CD4-positive, alpha-beta T cell (primary cell): ENCODE measurements around the gene PLCD1. TPM values are rescaled to one million over a fixed set of nuclear protein-coding genes. Genes with fewer than 3 reads are reported as not detected.

Experiments used
- ATAC-seq: fragments of 200-7000 bp; cut with Tn5 transposase; one replicate; pipeline ENCODE4 v1.10.0; 2022; ENCODE audit warnings: mild to moderate bottlenecking; ENCODE audit not compliant: poor library complexity
- CTCF ChIA-PET: fragments of 350-600 bp; sonication (Branson Sonifier 250); formaldehyde crosslinking; loops from one replicate; lab custom pipeline; 2021; ENCODE audit warnings: antibody characterized with exemption, inconsistent platforms; lab: Charles Lee
- POLR2A ChIA-PET: fragments of 350-600 bp; sonication (Branson Sonifier 250); formaldehyde crosslinking; loops from one replicate; lab custom pipeline; 2021; ENCODE audit warnings: antibody characterized with exemption, inconsistent platforms; lab: Charles Lee
- DNase-seq, 14 experiments: peaks; one replicate each; pipeline ENCODE4 v3.0.0-alpha.2; 2013 to 2020; ENCODE audit warnings: mixed read lengths in 2 of 14
- H3K27ac ChIP-seq, 2 donors: one replicate each; pipeline versions ENCODE4 v1.5.1 to v1.7.0; 2013; ENCODE audit warnings: low read length in 2 of 2, low read depth in 1 of 2, mild to moderate bottlenecking in 1 of 2
- H3K27me3 ChIP-seq, 2 experiments: 1 replicate in 1 of 2; 2 replicates in 1 of 2; pipeline versions ENCODE4 v1.6.1 to v1.7.0; 2013; ENCODE audit warnings: low read length in 2 of 2, control low read depth in 1 of 2, mild to moderate bottlenecking in 1 of 2, moderate library complexity in 1 of 2; ENCODE audit not compliant: insufficient read depth in 2 of 2, control insufficient read depth in 1 of 2
- H3K36me3 ChIP-seq: one replicate; pipeline ENCODE4 v1.6.1; 2013; ENCODE audit warnings: low read length, control low read depth; ENCODE audit not compliant: insufficient read depth
- H3K4me1 ChIP-seq: one replicate; pipeline ENCODE4 v1.6.1; 2013; ENCODE audit warnings: low read length, control low read depth; ENCODE audit not compliant: insufficient read depth
- H3K4me3 ChIP-seq: one replicate; pipeline ENCODE4 v1.5.1; 2013; ENCODE audit warnings: mild to moderate bottlenecking, low read length, moderate library complexity
- H3K9me3 ChIP-seq, 2 experiments: 1 replicate in 1 of 2; 2 replicates in 1 of 2; pipeline versions ENCODE4 v1.6.1 to v1.7.0; 2013; ENCODE audit warnings: low read length in 2 of 2, mild to moderate bottlenecking in 2 of 2, control low read depth in 1 of 2, moderate library complexity in 1 of 2; ENCODE audit not compliant: control insufficient read depth in 1 of 2, insufficient read depth in 1 of 2
- H3K27ac Mint-ChIP-seq: one replicate; pipeline ENCODE4 v1.8.0; 2020; ENCODE audit warnings: mixed read lengths
- H3K27me3 Mint-ChIP-seq: one replicate; pipeline ENCODE4 v1.8.0; 2021; ENCODE audit warnings: mixed read lengths
- H3K36me3 Mint-ChIP-seq: one replicate; pipeline ENCODE4 v1.8.0; 2021; ENCODE audit warnings: low read depth, mixed read lengths
- H3K4me1 Mint-ChIP-seq: one replicate; pipeline ENCODE4 v1.8.0; 2021; ENCODE audit warnings: low read depth, mixed read lengths
- H3K4me3 Mint-ChIP-seq: one replicate; pipeline ENCODE4 v1.8.0; 2020; ENCODE audit warnings: mild to moderate bottlenecking, mixed read lengths
- H3K9me3 Mint-ChIP-seq: one replicate; pipeline ENCODE4 v1.8.0; 2020; ENCODE audit warnings: mixed read lengths
- intact Hi-C, 2 experiments: fragments of 100-400 bp; cut with DNase I in 1 of 2; cut with micrococcal nuclease in 1 of 2; formaldehyde crosslinking; loops; one replicate each; pipeline versions ENCODE4 v1.15.1 to v1.9.0; 2023 to 2025; cut with DNase I, micrococcal nuclease
- total RNA-seq, 174 experiments: library from RNA in 2 of 174; stranded (reverse) in 2 of 174; gene quantifications; one replicate each; pipeline ENCODE4 v1.2.3 and lab custom pipeline; 2021 to 2026
- TF ChIP-seq, protein P1 (sequence below): fragments of 200-600 bp; IDR thresholded peaks from one replicate; pipeline ENCODE4 v1.8.0; 2022; ENCODE audit warnings: antibody characterized with exemption, mild to moderate bottlenecking

PLCD1 gene
- total RNA-seq, 2 experiments from 2014 or later: 67.0 to 69.8 TPM

DNA sequence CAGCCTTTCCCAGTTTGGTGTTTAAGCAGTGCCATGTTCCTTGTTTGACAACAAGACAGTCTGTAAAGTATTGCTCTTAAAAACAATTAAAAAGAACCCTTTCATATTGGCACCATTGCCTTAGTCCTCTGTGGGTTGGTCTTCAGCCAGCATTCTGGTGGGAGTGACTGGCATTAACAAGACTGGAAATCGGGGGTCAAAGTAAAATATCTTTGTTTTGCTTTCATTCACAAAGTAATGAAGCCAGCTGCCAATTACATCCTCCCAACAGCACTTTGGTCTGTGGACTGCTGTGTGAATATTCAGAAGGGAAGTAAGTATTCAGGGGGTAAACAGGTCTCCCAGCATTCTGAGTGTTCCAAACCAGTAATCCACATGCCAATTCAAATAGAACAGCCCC lies 47.1 kb downstream of the PLCD1 start:
- ChIA-PET CTCF (no interaction called here), POLR2A (no interaction called here)
- H3K9me3 Mint-ChIP-seq: no peaks in the 10 kb centered on the region
- no peak for ATAC-seq
- no peaks in the 10 kb centered on the region for H3K36me3 Mint-ChIP-seq
- Histone ChIP-seq H3K4me1 (peaks cover under 1% of the 10 kb centered on the region), H3K27ac (no peak overlapping the region), H3K27me3 (no peaks in the 10 kb centered on the region), H3K4me3 (no peak overlapping the region), H3K9me3 (no peaks in the 10 kb centered on the region), H3K36me3 (no peaks in the 10 kb centered on the region)
- intact Hi-C loops: no loop called here
- DNase-seq: no peak
- no peaks in the 10 kb centered on the region for H3K27me3 Mint-ChIP-seq
- TF ChIP-seq, protein P1, sequence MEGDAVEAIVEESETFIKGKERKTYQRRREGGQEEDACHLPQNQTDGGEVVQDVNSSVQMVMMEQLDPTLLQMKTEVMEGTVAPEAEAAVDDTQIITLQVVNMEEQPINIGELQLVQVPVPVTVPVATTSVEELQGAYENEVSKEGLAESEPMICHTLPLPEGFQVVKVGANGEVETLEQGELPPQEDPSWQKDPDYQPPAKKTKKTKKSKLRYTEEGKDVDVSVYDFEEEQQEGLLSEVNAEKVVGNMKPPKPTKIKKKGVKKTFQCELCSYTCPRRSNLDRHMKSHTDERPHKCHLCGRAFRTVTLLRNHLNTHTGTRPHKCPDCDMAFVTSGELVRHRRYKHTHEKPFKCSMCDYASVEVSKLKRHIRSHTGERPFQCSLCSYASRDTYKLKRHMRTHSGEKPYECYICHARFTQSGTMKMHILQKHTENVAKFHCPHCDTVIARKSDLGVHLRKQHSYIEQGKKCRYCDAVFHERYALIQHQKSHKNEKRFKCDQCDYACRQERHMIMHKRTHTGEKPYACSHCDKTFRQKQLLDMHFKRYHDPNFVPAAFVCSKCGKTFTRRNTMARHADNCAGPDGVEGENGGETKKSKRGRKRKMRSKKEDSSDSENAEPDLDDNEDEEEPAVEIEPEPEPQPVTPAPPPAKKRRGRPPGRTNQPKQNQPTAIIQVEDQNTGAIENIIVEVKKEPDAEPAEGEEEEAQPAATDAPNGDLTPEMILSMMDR: no peak
- no peak overlapping the region for H3K27ac Mint-ChIP-seq
- no peaks in the 10 kb centered on the region for H3K4me1 Mint-ChIP-seq
- no peak overlapping the region for H3K4me3 Mint-ChIP-seq

DNA sequence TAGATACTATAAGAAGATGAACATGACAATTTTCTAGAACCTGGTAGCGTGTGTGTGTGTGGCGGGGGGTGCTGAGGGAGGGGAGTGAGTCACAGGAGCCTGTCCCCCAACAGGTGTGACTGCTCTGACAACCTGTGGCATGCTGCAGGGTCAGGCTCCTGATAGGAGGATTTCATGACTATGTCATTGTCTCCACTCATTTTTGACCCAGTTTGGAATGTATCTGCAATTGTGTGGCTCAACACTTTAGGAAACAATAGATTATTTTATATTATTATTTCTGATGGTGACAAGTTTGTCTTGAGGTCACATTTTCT lies 48.1 kb downstream of the PLCD1 start:
- Mint-ChIP-seq H3K27ac (no peak overlapping the region), H3K36me3 (no peaks in the 10 kb centered on the region), H3K9me3 (no peaks in the 10 kb centered on the region), H3K4me1 (no peaks in the 10 kb centered on the region), H3K27me3 (no peaks in the 10 kb centered on the region), H3K4me3 (no peak overlapping the region)
- intact Hi-C loops: no loop called here
- ChIA-PET POLR2A (no interaction called here), CTCF (interaction anchor here (1.2 to 2.2 kb wide), 2 partner anchors 16 to 498 kb away, joined by 3 to 4 read pairs; no protein-coding TSS in a partner anchor)
- H3K9me3 ChIP-seq: no peaks in the 10 kb centered on the region
- no peak for DNase-seq
- no peak overlapping the region for H3K27ac ChIP-seq
- no peaks in the 10 kb centered on the region for H3K27me3 ChIP-seq
- no peaks in the 10 kb centered on the region for H3K4me1 ChIP-seq
- ATAC-seq: no peak
- TF ChIP-seq, protein P1: no peak
- H3K36me3 ChIP-seq: no peaks in the 10 kb centered on the region
- H3K4me3 ChIP-seq: no peak overlapping the region

DNA sequence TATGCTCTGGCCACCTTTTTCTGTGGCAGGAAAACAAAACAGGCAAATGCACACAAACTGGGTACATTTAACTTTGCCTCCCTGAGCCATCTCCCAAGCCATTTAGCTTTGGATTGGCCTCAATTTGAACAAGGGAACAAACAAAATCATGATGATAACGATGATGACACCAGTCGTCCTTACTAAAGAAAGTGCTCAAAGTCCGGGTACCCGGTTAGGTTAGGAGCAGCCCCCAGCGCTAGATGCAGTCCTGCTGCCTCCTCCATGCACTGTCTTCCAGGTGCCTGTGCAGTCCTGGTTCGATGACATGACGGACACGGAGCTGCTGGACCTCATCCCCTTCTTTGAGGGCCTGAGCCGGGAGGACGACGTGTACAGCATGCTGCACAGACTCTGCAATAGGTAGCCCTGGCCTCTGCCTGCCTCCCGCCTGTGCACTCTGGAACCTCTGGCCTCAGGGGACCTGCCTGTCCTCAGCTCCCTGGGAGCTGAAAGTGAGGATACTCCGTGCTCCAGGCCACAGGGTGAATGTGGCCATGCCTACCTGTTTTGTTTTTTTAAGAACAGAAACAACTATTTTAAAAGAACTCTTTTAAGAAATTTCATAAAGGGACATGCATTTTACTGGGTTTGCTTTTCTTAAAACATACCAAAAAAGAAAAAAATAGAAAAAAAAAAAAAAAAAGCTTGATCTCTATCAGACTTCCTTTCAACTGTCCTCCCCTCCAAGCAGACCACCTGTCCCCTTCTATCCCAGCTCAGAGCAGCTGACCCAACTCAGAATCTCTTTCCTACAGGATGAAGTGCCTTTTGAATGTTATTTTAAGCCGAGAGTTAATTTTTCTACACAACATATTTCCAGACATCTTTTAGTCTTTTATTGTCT lies 48.7 kb downstream of the PLCD1 start:
- POLR2A ChIA-PET: interaction anchor here (0.8 to 1.1 kb wide), 2 partner anchors 16 to 185 kb away, joined by 3 to 4 read pairs; partner anchors contain the start of gene OXSR1
- CTCF ChIA-PET: interaction anchor here (0.7 to 2.2 kb wide), 3 partner anchors 16 to 499 kb away, joined by 3 to 4 read pairs (median 3); no protein-coding TSS in a partner anchor
- ATAC-seq: no peak
- Mint-ChIP-seq H3K27me3 (no peaks in the 10 kb centered on the region), H3K9me3 (no peaks in the 10 kb centered on the region), H3K4me3 (no peak overlapping the region), H3K27ac (no peak overlapping the region), H3K36me3 (no peaks in the 10 kb centered on the region), H3K4me1 (no peaks in the 10 kb centered on the region)
- H3K36me3 ChIP-seq: no peaks in the 10 kb centered on the region
- H3K27ac ChIP-seq: no peak overlapping the region
- no peak for DNase-seq
- no peaks in the 10 kb centered on the region for H3K9me3 ChIP-seq
- intact Hi-C loops: no loop called here
- H3K27me3 ChIP-seq: no peaks in the 10 kb centered on the region
- no peak overlapping the region for H3K4me3 ChIP-seq
- TF ChIP-seq, protein P1: no peak
- no peaks in the 10 kb centered on the region for H3K4me1 ChIP-seq
